Suprapubic skin (tissue), 4 donors: ENCODE measurements around the gene MROH2A.

ENCODE experiments used
- POLR2A ChIP-seq, 2 donors: fragments of 450-650 bp; IDR thresholded peaks; one replicate each; pipeline ENCODE4 v1.6.1; 2017; ENCODE audit warnings: antibody characterized with exemption in 2 of 2, mild to moderate bottlenecking in 2 of 2, moderate library complexity in 2 of 2
- POLR2AphosphoS5 ChIP-seq, 3 donors: sonication (generic); formaldehyde crosslinking; IDR thresholded peaks; one replicate each; pipeline ENCODE4 v1.6.1; 2017; ENCODE audit warnings: antibody characterized with exemption in 3 of 3

DNA sequence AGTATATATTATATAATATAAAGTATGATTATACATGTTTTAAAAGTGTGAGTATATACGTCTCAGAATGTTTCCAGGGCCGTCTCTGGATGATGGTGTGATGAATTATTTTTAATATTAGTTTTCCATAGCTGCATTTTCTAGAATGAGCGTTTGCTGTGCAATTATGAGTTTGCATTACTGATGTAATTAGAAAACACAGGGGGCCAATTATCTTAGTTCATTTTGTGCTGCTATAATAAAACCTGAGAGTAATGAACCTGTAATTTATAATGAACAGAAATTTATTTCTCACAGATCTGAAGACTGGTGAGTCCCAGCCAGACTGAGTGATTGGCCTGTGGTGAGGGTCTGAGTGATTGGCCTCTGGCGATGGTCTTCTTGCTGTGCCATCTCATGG is 80.2 kb downstream of the MROH2A start:
- TF ChIP-seq POLR2A (IDR thresholded peaks at IDR 0.05), result no peak
- no peak for TF ChIP-seq POLR2AphosphoS5 (IDR thresholded peaks at IDR 0.05)
